H1 (cell line): ENCODE measurements around the gene WFDC1. TPM values are rescaled to one million over a fixed set of nuclear protein-coding genes. Genes with fewer than 3 reads are reported as not detected.

Experiments used
- CREB1 ChIP-seq: IDR thresholded peaks from 2 replicates; pipeline ENCODE4 v1.6.1; 2012; ENCODE audit warnings: inconsistent platforms
- polyA plus RNA-seq, 7 experiments: library from polyadenylated mRNA; depleted of rRNA in 3 of 7; stranded (reverse) in 5 of 7; unstranded in 2 of 7; fragments of >200 nt in 5 of 7; fragments of 200-250 nt in 2 of 7; gene quantifications; 1 replicate in 5 of 7; 2 replicates in 1 of 7; 4 replicates in 1 of 7; pipeline versions ENCODE4 v1.2.1 to v1.2.3, GENCODE V29; 2011 to 2013; ENCODE audit warnings: missing spikeins in 2 of 7, mixed read lengths in 2 of 7
- total RNA-seq: library from RNA; stranded (reverse); fragmentation: NEBNext Ultra II Directional; extraction: Animal tissue kit (Norgen Biotek cat#: 25700); gene quantifications from 2 replicates; pipeline ENCODE4 v1.2.1, GENCODE V29; 2021
- TF ChIP-seq, protein P1 (sequence below): IDR thresholded peaks from 2 replicates; pipeline ENCODE4 v1.6.1; 2011; ENCODE audit warnings: low read length, improper control_type of control experiment

WFDC1 gene
- total and polyA plus RNA-seq, 2 of the 8 experiments (the other 6 are each of a cell fraction or from before 2014, with no cell fraction given) = 0.70 to 1.1 TPM

- TF ChIP-seq, protein P1, sequence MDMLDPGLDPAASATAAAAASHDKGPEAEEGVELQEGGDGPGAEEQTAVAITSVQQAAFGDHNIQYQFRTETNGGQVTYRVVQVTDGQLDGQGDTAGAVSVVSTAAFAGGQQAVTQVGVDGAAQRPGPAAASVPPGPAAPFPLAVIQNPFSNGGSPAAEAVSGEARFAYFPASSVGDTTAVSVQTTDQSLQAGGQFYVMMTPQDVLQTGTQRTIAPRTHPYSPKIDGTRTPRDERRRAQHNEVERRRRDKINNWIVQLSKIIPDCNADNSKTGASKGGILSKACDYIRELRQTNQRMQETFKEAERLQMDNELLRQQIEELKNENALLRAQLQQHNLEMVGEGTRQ = no peak
- TF ChIP-seq CREB1 = no peak
These were observed 35.4 kb downstream of the WFDC1 start (continued) for GRCh38 chr16:84329843-84330684.
